ENCODE measurements around the gene DNM3. TPM values are rescaled to one million over a fixed set of nuclear protein-coding genes. Genes with fewer than 3 reads are reported as not detected.
"Not testable (repeated sequence)": the region's sequence is repeated elsewhere in the genome, so short reads cannot be mapped to it uniquely, and the experiment has no call there.

The DNM3 gene
- total and polyA plus RNA-seq, 4 donors: 38.5 to 93.9 (median 48.5) TPM

DNA sequence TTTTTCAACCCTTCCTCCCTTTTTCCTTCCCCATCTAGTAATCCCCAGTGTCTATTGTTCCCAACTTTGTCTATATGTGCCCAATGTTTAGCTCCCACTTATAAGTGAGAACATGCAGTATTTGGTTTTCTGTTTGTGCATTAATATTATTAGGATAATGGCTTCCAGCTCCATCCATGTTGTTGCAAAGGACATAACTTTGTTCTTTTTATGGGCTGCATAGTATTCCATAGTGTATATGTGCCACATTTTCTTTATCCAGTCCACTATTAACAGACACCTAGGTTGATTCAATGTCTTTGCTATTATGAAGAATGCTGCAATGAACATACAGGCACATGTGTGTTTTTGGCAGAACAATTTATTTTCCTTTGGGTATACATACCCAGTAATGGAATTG is 458.2 kb downstream of the DNM3 start:
- Histone ChIP-seq H3K4me1 (ENCODE audit: control insufficient read depth, insufficient read depth, low read length) (no peaks in the 10 kb centered on the region), H3K27ac (ENCODE audit: low read depth, low read length) (no peak overlapping the region), H3K9me3 (ENCODE audit: control insufficient read depth, insufficient read depth, low read length) (peaks cover 4% of the 10 kb centered on the region), H3K4me3 (ENCODE audit: low read depth, low read length) (no peak overlapping the region), H3K36me3 (ENCODE audit: control insufficient read depth, insufficient read depth, low read length) (no peaks in the 10 kb centered on the region), H3K27me3 (ENCODE audit: control insufficient read depth, insufficient read depth, low read length) (no peaks in the 10 kb centered on the region)
- no peak for DNase-seq (ENCODE audit: low read depth in 4 of 6, low spot score in 6 of 6)

DNA sequence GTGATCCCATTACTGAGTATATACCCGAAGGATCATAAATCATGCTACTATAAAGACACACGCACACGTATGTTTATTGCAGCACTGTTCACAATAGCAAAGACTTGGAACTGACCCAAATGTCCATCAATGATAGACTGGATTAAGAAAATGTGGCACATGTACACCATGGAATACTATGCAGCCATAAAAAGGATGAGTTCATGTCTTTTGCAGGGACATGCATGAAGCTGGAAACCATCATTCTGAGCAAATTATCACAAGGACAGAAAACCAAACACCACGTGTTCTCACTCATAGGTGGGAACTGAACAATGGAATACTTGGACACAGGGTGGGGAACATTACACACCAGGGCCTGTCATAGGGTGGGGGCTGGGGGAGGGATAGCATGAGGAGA is 466.2 kb downstream of the DNM3 start:
- no CpG with 5 or more reads among the region's 4 CpGs for WGBS (ENCODE audit: insufficient coverage)
- H3K36me3 ChIP-seq (ENCODE audit: control insufficient read depth, insufficient read depth, low read length); H3K4me1 ChIP-seq (ENCODE audit: control insufficient read depth, insufficient read depth, low read length); H3K9me3 ChIP-seq (ENCODE audit: control insufficient read depth, insufficient read depth, low read length); H3K27ac ChIP-seq (ENCODE audit: low read depth, low read length); H3K4me3 ChIP-seq (ENCODE audit: low read depth, low read length); H3K27me3 ChIP-seq (ENCODE audit: control insufficient read depth, insufficient read depth, low read length); DNase-seq (ENCODE audit: low read depth in 4 of 6, low spot score in 6 of 6): not testable (repeated sequence)

DNA sequence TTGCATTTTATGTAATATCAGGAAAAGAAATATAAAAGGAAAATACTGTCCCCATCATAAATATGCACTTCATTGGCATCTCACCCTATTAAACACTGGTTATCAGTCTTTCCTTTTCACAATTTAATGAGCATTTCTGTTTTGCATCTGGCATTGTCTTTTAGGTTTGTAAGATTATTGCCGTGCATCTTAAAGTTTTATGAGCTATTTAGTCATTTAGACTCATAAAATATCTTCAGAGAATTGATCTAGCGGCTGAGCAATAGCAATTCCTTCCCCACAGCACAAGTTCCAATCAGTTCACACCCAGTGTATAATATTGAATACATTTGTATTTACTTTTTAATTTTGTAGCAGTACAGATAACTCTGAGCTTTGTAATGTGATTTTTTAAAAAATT is 466.8 kb downstream of the DNM3 start:
- peak in 1 of 6 donors; percentile 53 for DNase-seq (ENCODE audit: low read depth in 4 of 6, low spot score in 6 of 6)
- WGBS (ENCODE audit: insufficient coverage): no CpG with 5 or more reads among the region's 2 CpGs
- H3K4me1 ChIP-seq (ENCODE audit: control insufficient read depth, insufficient read depth, low read length): no peaks in the 10 kb centered on the region
- no peaks in the 10 kb centered on the region for H3K9me3 ChIP-seq (ENCODE audit: control insufficient read depth, insufficient read depth, low read length)
- H3K27ac ChIP-seq (ENCODE audit: low read depth, low read length): no peak overlapping the region
- no peaks in the 10 kb centered on the region for H3K36me3 ChIP-seq (ENCODE audit: control insufficient read depth, insufficient read depth, low read length)
- no peak overlapping the region for H3K4me3 ChIP-seq (ENCODE audit: low read depth, low read length)
- no peaks in the 10 kb centered on the region for H3K27me3 ChIP-seq (ENCODE audit: control insufficient read depth, insufficient read depth, low read length)

DNA sequence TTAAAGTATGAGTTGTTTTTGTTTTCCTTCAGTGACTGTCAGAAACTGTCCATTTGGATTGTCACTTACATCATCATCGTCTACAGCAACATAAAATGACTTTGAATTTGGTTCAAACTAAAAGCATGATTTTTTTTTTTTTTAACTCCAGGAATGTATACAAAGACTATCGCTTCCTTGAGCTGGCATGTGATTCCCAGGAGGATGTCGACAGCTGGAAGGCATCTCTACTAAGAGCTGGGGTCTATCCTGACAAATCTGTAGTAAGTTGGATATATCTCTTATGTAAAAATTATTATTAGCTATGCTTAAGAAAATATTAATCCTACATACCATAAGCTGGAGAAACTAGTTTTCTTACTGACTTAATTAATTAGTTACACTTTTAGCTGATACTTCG is 467.3 kb downstream of the DNM3 start:
- Histone ChIP-seq H3K4me3 (ENCODE audit: low read depth, low read length) (no peak overlapping the region), H3K4me1 (ENCODE audit: control insufficient read depth, insufficient read depth, low read length) (no peaks in the 10 kb centered on the region), H3K36me3 (ENCODE audit: control insufficient read depth, insufficient read depth, low read length) (no peaks in the 10 kb centered on the region), H3K27me3 (ENCODE audit: control insufficient read depth, insufficient read depth, low read length) (no peaks in the 10 kb centered on the region), H3K27ac (ENCODE audit: low read depth, low read length) (no peak overlapping the region), H3K9me3 (ENCODE audit: control insufficient read depth, insufficient read depth, low read length) (no peaks in the 10 kb centered on the region)
- 100% methylated on average over 1 of the region's 4 CpGs for WGBS (ENCODE audit: insufficient coverage)
- DNase-seq (ENCODE audit: low read depth in 4 of 6, low spot score in 6 of 6): no peak

DNA sequence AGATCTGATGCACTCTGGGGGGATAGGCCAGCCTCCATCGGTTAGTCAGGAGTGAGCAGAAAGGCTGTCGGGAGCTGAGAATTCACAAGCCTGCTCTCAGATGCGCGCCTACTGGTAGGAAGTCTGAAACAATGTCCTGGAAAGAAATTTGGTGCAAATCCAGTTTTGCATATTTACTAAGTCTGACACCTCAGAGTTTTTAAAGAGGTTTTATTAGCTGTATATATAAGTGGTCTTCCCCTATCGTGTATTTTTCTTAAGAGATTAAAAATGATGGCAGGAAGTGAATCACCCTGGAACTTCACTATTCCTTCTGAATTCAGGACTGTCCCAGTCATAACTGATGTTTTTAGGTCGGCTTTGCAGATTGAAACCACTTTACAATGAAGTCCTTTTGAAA is 479.4 kb downstream of the DNM3 start:
- Histone ChIP-seq H3K4me3 (ENCODE audit: low read depth, low read length) (no peak overlapping the region), H3K27me3 (ENCODE audit: control insufficient read depth, insufficient read depth, low read length) (no peaks in the 10 kb centered on the region), H3K27ac (ENCODE audit: low read depth, low read length) (peak overlapping the region; percentile 27), H3K36me3 (ENCODE audit: control insufficient read depth, insufficient read depth, low read length) (no peaks in the 10 kb centered on the region), H3K9me3 (ENCODE audit: control insufficient read depth, insufficient read depth, low read length) (no peaks in the 10 kb centered on the region), H3K4me1 (ENCODE audit: control insufficient read depth, insufficient read depth, low read length) (peaks cover 5% of the 10 kb centered on the region)
- WGBS (ENCODE audit: insufficient coverage): 94% methylated on average over 2 of the region's 6 CpGs
- peak in 1 of 6 donors; percentile 9 for DNase-seq (ENCODE audit: low read depth in 4 of 6, low spot score in 6 of 6)

DNA sequence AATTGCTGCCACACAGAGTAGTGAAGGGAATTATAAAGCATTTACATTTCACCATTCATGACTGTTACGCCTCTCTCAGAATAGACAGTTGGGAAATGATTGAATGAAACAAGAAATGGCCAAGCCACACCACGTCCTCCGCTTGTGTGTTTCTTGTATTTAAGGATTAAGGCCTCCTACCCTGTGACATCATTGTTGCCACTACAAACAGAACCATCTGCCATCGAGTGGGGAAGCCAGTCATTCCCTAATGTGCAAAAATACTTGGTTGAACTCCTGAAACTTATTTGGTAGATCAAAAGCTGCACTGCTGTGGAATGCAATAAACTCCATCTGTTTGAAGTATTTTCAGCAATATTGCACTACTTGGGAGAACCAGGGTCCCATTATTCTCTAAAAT is 480.2 kb downstream of the DNM3 start:
- no CpG with 5 or more reads among the region's 4 CpGs for WGBS (ENCODE audit: insufficient coverage)
- peak in 2 of 6 donors; percentile 66 to 83 for DNase-seq (ENCODE audit: low read depth in 4 of 6, low spot score in 6 of 6)
- no peaks in the 10 kb centered on the region for H3K36me3 ChIP-seq (ENCODE audit: control insufficient read depth, insufficient read depth, low read length)
- no peak overlapping the region for H3K27ac ChIP-seq (ENCODE audit: low read depth, low read length)
- H3K4me3 ChIP-seq (ENCODE audit: low read depth, low read length): no peak overlapping the region
- peaks cover 5% of the 10 kb centered on the region for H3K4me1 ChIP-seq (ENCODE audit: control insufficient read depth, insufficient read depth, low read length)
- no peaks in the 10 kb centered on the region for H3K9me3 ChIP-seq (ENCODE audit: control insufficient read depth, insufficient read depth, low read length)
- H3K27me3 ChIP-seq (ENCODE audit: control insufficient read depth, insufficient read depth, low read length): no peaks in the 10 kb centered on the region

DNA sequence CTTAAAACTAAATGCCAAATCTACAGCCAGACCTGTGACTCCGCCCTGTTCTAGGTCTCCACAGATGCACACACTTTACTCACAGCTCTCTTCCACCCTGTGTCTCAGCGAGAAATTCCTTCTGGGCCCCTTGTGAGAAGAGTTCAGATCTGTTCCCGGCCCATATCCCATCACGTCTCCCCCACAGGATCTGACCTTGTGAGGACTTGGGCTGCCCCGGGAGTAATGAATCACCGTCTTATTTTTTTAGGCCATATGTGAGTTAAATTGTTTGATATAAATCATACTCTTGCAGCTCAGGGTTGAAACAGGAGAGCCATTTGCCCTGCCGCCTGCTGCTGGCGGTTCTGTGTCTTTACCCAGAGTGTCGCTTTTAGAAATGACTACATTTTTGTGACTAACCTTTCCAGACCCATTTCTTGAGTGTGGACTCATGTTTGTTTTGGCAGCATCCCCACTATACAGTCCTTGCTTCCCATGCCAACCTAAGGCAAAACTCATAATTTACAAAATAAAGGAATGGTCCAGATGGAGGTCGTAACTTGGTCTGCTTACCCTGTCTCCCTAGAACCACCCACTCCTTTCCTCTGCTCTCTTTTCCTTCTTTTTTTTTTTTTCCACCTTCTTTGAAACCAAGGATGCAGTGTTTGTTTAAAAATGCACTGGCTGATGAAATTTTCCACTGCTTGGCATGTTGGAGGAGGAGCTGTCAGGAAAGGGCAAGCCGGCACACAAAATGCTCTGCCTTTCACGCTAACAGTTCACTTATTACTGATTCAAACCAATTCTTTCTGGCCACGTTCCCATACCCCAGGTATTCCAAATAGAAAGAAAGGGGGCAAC is 481.1 kb downstream of the DNM3 start:
- Histone ChIP-seq H3K27me3 (ENCODE audit: control insufficient read depth, insufficient read depth, low read length) (no peaks in the 10 kb centered on the region), H3K4me1 (ENCODE audit: control insufficient read depth, insufficient read depth, low read length) (peaks cover 5% of the 10 kb centered on the region), H3K36me3 (ENCODE audit: control insufficient read depth, insufficient read depth, low read length) (no peaks in the 10 kb centered on the region), H3K27ac (ENCODE audit: low read depth, low read length) (peak overlapping the region; percentile 43), H3K9me3 (ENCODE audit: control insufficient read depth, insufficient read depth, low read length) (no peaks in the 10 kb centered on the region), H3K4me3 (ENCODE audit: low read depth, low read length) (no peak overlapping the region)
- peak in 2 of 6 donors; percentile 35 to 59 for DNase-seq (ENCODE audit: low read depth in 4 of 6, low spot score in 6 of 6)
- WGBS (ENCODE audit: insufficient coverage): 58% methylated on average over 5 of the region's 13 CpGs

DNA sequence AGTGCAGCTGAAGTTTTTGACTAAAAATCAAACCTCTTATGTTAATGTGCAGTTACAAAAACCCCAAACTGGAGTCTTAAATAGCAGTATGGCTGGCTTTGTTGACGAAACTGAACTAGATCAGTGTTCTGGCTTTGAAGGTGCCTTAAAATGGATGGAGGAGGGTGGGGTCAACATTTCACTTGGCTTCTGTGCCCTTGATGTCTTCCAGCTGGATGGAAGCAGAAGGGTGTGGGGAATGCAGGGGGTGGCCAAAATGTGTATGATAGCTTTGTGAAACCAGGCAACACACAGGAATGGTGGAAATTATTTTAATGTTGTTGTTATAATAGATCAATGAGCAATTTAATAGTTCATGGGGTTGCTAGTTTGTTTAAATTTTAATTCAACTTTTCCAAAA is 482.4 kb downstream of the DNM3 start:
- Histone ChIP-seq H3K27me3 (ENCODE audit: control insufficient read depth, insufficient read depth, low read length) (no peaks in the 10 kb centered on the region), H3K27ac (ENCODE audit: low read depth, low read length) (no peak overlapping the region), H3K9me3 (ENCODE audit: control insufficient read depth, insufficient read depth, low read length) (no peaks in the 10 kb centered on the region), H3K4me3 (ENCODE audit: low read depth, low read length) (no peak overlapping the region), H3K36me3 (ENCODE audit: control insufficient read depth, insufficient read depth, low read length) (no peaks in the 10 kb centered on the region), H3K4me1 (ENCODE audit: control insufficient read depth, insufficient read depth, low read length) (peaks cover 5% of the 10 kb centered on the region)
- WGBS (ENCODE audit: insufficient coverage): 100% methylated on average over 1 of the region's 1 CpG
- no peak for DNase-seq (ENCODE audit: low read depth in 4 of 6, low spot score in 6 of 6)

DNA sequence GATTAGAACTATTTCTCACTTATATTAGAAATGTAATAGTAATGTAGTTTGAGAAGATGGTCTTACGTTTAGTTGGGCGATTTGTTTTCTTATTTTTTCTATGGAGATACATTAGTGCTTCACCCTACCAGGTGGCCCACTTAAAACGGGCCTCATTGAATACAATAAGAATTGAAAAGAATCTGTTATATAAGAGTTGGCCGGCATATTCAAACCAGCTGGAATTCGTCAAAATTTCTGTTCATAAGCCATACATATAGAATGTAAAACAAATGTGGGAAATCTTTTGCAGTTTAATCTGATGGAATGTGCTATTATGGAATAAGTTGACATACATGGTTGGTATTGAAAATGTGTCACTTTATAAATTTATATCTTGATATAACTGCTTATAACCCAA is 482.8 kb downstream of the DNM3 start:
- DNase-seq (ENCODE audit: low read depth in 4 of 6, low spot score in 6 of 6): no peak
- no peak overlapping the region for H3K4me3 ChIP-seq (ENCODE audit: low read depth, low read length)
- no CpG with 5 or more reads among the region's 5 CpGs for WGBS (ENCODE audit: insufficient coverage)
- H3K9me3 ChIP-seq (ENCODE audit: control insufficient read depth, insufficient read depth, low read length): no peaks in the 10 kb centered on the region
- no peak overlapping the region for H3K27ac ChIP-seq (ENCODE audit: low read depth, low read length)
- no peaks in the 10 kb centered on the region for H3K27me3 ChIP-seq (ENCODE audit: control insufficient read depth, insufficient read depth, low read length)
- H3K36me3 ChIP-seq (ENCODE audit: control insufficient read depth, insufficient read depth, low read length): no peaks in the 10 kb centered on the region
- peaks cover 5% of the 10 kb centered on the region for H3K4me1 ChIP-seq (ENCODE audit: control insufficient read depth, insufficient read depth, low read length)

DNA sequence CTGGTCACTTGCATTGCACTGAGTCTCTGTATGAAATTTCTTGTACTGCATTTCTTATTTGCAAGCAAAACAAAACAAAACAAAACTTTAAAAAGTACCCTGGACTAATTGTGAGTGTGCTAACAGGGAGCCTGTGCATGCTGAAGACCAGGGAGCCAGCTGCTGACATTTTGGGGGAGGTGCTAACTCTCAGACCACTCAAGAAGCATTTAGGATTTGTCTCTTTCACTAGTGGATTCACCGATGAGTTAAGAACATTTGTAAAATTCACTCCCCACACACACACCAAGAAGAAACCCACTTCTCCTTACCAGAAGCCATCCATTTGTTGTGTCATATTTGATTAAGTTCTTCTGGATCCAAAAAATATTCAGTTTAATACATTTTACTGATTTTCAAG is 483.5 kb downstream of the DNM3 start:
- Histone ChIP-seq H3K27ac (ENCODE audit: low read depth, low read length) (no peak overlapping the region), H3K4me1 (ENCODE audit: control insufficient read depth, insufficient read depth, low read length) (peaks cover 5% of the 10 kb centered on the region), H3K36me3 (ENCODE audit: control insufficient read depth, insufficient read depth, low read length) (no peaks in the 10 kb centered on the region), H3K27me3 (ENCODE audit: control insufficient read depth, insufficient read depth, low read length) (no peaks in the 10 kb centered on the region), H3K9me3 (ENCODE audit: control insufficient read depth, insufficient read depth, low read length) (no peaks in the 10 kb centered on the region), H3K4me3 (ENCODE audit: low read depth, low read length) (no peak overlapping the region)
- no peak for DNase-seq (ENCODE audit: low read depth in 4 of 6, low spot score in 6 of 6)
- WGBS (ENCODE audit: insufficient coverage): no CpG with 5 or more reads among the region's 1 CpG
